Right hindlimb (tissue), 1 donor: ENCODE measurements around the gene TPSAB1.
"Not testable (repeated sequence)": the region's sequence is repeated elsewhere in the genome, so short reads cannot be mapped to it uniquely, and the experiment has no call there.

Source experiments
- DNase-seq: peaks from one replicate; pipeline ENCODE4 v3.0.0-alpha.2; 2018

Gene TPSAB1

DNA sequence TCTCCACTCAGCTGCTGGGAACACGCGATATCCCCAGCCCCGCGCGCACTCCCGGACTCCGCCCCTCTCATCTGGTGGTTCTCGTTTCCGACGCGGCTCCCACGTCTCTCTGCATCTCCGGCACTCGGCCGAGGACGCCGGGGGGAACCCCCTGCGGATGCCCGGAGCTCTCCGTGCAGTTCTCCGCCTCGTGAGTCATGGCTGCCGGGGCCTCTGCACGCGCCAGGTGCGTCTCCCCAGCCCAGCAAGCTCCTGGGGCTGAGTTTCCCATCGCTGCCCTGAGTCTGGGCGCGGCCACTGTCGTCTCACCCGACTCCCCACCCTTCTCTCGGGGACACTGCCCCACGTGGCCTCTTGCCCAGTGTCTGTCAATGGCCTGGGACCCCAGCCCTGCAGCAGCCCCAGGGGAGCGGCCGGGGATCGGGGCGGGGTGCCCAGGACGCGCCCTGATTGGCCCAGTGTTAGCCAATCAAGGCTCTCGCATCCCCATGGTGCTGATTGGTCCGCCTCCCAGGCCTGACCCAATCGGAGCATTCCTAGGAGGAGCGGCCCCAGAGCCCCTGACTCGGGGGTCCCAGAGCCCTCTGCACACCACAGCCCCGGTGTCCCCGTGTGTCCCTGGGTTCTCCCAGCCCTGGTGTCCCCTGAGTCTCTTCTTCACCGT, 13.3 kb downstream of the TPSAB1 start:
- DNase-seq: not testable (repeated sequence)

DNA sequence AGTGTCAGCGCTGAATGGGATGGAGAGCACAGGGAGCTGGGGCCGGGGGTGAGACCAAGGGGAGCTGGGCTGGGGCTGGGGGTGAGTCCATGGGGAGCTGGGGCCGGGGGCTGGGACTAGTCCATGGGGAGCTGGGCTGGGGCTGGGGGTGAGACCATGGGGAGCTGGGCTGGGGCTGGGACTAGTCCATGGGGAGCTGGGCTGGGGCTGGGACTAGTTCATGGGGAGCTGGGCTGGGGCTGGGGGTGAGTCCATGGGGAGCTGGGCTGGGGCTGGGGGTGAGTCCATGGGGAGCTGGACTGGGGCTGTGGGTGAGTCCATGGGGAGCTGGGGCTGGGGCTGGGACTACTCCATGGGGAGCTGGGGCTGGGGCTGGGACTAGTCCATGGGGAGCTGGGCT, 14.3 kb downstream of the TPSAB1 start:
- DNase-seq: not testable (repeated sequence)

DNA sequence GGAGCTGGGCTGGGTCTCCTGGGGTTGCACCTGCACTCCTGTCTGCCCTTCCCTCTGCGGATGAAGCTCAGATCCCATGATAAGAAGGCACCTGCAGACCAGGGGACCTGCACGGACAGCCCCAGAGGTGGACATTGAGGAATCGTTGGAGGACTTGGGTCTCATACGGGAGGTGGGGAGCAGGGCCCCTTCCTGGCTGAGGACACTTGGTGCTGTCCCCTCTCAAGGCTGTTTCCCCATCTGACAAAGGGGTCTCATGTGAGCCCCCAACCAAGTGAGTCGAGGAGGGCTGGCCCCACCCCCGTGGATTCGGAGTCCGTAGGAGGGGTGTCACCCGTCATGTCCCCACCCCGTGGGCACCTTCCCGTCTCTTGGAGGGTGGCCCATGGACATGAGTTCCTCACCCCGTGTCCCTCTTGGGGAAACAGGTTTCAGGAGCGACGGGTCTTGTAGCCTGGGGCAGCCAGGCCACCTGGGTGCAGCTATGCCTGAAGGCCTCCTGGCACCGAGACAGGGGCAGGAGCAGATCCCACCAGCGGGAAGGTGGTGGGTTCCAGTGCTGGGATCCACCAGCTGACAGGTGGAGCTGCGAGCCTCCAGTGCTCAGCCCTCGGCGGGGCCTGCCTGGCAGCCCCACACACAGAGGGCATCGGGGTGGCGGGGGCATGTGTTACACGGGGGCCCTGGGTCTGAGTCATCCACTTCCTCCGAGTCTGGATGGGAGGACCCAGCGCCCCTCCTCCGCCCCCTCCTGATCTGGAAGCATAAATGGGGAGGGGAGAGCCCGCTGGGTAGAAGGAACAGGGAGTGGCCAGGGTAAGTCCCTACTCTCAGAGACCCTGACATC, 15.0 kb downstream of the TPSAB1 start, which contains the start of gene TPSD1:
Gene TPSD1, plus strand, starts transcription at position 794 of the 847 bp plus-strand sequence. CDS start 212 bp downstream, outside the sequence.
- DNase-seq: not testable (repeated sequence)

DNA sequence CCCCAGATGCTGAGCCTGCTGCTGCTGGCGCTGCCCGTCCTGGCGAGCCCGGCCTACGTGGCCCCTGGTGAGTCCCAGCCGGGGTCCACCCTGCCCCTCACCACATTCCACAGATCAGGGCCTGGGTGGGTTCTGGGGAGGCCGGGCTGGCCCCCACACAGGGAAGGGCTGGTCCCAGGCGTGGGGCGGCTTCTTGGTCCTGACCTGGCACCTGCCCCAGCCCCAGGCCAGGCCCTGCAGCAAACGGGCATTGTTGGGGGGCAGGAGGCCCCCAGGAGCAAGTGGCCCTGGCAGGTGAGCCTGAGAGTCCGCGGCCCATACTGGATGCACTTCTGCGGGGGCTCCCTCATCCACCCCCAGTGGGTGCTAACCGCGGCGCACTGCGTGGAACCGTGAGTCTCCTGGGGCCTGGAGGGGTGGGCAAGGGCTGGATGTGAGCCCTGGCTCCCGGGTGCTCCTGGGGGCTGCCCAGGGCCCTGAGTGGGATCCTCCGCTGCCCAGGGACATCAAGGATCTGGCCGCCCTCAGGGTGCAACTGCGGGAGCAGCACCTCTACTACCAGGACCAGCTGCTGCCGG, 15.9 kb downstream of the TPSAB1 start:
- not testable (repeated sequence) for DNase-seq

DNA sequence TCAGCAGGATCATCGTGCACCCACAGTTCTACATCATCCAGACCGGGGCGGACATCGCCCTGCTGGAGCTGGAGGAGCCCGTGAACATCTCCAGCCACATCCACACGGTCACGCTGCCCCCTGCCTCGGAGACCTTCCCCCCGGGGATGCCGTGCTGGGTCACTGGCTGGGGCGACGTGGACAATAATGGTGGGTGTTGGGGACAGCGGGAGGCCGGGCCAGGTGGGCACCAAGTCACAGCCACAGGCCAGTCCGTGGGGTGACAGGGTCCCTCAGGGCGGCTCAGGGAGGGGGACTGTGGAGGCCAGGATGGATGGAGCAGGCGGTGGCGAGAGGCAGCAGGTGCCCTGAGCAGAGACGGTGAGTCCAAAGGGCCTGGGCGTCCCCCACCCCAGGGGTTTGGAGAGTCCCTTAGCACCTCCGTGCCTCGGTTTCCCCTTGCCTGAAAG, 16.4 kb downstream of the TPSAB1 start:
- DNase-seq: no peak

DNA sequence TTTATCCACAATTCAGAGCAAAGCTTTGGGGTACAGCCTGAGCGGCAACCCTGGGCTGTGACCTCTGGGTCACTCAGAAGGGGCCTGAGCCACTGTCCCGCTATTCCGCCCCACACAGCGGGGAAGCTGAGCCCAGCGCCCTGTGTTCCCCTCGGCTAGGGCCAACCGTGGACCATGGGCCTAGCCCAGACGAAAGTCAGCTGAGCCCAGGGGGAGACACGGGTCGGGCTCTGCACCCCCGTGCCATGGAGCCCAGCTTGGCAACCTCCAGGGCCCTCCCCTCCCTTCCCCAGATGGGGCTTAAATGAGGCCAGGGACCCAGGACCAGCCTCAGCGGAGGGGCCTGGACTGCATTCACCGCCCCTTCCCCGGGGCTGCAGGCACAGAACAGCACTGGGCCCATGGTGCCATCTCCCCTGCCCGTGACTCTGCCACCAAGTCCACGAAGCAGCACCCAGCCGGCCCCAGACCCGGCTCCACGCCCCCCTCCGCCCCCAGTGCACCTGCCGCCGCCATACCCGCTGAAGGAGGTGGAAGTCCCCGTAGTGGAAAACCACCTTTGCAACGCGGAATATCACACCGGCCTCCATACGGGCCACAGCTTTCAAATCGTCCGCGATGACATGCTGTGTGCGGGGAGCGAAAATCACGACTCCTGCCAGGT, 17.2 kb downstream of the TPSAB1 start:
- no peak for DNase-seq

DNA sequence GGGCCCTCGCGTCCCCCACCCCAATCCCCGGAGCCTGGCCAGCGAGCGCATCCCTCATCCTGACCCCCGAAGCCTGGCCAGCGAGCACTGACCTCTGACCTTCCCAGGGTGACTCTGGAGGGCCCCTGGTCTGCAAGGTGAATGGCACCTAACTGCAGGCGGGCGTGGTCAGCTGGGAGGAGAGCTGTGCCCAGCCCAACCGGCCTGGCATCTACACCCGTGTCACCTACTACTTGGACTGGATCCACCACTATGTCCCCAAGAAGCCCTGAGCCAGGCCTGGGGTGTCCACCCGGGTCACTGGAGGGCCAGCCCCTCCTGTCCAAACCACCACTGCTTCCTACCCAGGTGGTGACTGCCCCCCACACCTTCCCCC, 17.7 kb downstream of the TPSAB1 start:
- no peak for DNase-seq

DNA sequence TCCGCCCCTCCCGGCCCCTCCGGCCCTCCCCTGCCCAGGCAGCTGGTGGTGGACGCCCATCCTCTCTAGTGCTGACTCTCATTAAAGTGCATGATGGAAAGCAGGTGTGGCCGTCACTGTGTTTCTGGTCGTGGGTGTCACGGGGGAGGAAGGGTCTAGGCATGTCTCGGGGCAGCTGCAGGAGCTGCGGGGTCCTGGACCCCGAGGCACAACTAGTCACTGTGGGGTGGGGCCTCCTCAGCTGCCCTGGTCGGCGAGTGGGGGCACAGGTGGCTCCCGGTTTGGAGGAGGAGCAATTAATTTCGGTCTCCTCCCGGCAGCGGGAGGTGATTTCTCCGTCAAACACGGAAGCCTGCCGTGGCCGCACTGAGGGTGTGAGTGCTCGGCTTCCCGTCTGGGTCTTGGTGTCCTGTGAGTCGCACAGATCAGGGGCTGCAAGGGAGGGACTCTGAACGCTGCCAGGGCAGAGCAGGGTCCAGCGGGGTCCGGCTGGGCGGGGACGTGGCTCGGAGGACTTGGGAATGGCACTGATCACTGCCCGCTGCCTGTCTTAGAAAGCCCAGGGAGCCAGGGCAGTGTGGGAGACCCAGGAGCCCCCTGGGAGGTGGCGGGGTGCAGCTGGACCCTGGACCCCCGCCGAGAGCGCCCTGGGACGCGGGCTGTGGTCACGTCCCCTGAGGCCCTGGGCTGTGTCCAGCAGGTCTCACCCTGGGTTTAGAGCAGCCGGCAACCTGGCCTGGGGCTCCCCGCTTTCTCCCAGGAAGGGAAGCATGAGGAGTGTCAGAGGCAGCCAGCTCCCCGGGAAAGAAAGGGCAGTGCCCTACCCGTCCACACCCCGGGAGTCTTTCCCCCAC, 18.6 kb downstream of the TPSAB1 start:
- DNase-seq: no peak

DNA sequence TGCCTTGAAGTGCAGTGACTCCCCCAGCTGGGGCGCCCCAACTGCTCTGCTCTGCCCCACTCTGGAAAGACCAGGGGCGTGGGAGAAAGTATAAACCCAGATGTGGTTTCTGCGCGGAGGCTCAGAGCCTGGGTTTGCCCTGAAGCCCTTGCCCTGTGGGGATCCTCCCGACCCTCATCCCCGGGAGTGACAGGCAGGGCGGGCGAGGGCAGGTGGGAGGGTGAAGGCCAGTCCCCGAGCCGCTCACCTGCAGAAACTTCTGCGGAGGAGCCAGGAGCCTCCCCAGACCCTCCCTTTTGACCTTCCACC, 19.2 kb downstream of the TPSAB1 start:
- no peak for DNase-seq

DNA sequence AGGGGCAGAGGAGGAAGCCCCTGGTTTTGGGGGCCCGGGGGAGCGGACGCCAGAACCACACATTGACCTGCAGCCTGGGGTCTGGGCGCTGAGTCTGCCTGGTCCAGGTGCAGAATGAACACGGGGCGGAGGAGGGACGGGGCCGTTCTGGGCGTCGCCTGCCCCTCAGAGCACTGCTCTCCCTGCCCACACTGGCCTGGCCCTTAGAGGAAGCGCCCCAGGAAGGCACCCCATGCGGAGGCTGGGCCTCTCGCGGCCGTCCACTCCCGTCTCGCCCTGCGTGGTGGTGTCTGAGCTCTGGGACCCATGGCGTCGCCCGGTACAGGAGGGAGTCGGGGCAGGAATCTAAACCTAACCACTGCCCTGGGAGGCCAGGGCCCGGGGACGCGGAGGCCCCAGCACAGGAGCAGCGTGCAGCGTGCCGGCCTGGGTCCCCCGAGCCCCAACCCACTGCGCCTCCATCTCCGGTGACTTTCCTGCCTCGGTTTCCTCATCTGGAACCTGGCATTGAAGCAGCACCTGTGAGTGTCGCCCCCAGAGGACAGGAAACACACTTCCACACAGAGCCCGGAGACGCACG, 19.7 kb downstream of the TPSAB1 start:
- DNase-seq: no peak

DNA sequence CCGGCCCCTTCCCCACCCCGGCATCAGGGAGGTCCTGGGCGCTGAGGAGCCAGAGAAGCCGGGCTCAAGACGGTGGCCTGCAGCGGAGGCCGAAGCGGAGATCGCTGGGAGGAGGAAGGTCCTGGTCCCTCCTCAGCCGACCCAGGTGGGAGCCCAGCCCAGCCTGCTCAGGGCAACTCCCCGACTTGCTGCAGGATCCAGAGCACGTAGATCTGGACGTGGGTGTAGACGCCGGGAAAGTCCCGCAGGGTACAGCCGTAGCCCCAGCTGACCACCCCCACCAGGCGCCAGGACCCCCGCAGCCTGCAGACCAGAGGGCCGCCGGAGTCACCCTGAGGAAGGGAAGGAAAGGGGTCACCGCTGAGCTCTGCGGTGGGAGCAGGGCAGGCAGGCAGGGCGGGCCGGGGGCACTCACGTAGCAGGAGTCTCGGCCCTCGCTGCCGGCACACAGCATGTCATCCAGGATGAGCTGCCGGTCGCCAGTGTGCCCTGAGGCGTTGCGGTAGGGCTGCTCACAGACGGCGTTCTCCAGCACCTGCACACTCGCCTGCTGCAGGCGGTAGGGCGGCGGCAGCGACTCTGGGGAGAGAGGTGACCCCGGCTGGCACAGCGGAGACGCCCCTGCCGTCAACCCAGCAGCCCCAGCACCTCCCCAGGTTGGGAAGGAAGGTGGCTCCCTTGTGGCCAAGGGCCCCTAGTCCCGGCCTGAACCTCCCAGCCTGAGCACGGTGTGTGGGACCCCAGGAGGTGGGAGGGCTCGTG, 20.8 kb downstream of the TPSAB1 start:
- DNase-seq: no peak

DNA sequence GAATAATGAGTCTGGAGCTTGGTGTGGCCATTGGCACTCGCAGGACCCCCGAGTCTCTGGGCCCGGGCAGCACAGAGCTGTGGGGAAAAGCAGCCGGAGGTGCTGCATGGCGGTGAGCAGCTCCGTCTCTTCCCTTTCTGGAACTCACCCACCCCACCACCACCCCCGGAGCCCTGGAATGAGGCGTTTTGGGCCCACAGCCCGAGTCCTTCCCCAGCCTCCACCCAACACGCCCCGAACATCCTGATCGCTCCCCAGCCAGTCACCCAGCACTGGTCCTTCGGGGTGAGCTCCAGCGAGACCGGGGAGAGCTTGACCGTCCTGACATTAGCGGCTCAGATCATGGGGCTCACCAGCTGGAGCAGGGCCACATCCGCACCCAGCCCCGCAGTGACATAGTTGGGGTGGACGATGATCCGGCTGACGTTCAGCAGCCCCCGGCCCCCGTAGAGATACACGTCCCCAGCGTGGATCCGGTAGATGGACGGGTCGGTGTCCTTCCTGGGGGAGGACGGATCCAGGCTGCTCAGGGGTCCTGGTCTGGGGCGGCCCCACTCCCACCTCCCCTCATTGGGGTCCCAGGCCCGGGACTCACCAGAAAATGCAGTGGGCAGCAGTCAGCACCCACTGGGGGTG, 21.8 kb downstream of the TPSAB1 start:
- no peak for DNase-seq

DNA sequence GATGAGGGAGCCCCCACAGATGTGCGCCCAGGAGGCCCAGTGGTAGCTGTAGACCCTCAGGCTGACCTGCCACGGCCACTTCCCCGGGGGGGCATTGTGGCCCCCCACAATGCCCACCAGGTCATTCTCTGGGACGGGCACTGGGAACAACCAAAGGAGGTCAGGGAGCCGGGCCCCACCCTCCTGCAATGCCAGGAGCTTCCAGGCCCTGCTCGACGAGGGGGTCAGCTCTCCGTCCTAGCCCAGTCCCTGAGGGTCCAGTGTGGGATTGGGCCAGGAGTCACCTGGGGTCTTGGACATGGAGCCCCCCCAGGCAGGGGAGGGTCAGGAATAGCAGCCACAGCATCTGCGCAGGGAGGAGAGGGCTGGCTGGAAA, 22.3 kb downstream of the TPSAB1 start:
- DNase-seq: no peak

DNA sequence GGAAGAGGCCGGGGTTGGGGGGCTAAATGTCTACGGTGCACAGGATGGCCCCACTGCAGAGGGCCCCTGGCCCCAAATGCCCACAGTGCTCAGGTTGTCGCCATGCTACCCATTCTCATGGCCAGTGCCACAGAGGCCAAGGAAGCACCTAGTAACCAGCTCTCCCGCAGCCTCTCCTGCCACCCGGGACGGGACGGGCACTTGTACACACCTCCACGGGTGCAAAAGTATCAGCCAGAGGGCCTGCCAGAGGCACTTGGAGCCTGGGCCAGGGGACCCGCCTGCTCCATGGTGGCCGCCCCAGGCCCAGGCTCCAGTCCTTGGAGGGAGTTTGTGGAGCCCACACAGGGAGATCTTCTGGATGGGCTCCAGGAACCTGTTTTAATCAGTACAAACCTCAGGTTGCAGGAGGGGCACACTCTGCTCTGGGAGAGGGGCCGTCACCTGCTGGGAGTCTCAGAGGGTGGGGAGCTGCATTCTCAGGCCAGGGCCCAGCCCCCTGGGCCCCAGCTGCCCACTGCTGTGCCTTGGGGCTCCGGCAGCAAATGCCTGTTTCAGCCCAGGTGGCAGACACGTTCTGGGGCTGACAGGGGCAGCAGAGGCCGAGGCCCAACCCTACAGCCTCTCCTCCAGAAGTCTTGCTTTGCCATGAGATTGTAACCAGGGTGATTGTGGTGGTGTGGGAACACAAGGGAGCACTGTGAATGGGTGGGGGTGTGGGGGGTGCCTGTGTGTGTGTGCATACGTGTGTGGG, 23.3 kb downstream of the TPSAB1 start:
- DNase-seq: no peak

DNA sequence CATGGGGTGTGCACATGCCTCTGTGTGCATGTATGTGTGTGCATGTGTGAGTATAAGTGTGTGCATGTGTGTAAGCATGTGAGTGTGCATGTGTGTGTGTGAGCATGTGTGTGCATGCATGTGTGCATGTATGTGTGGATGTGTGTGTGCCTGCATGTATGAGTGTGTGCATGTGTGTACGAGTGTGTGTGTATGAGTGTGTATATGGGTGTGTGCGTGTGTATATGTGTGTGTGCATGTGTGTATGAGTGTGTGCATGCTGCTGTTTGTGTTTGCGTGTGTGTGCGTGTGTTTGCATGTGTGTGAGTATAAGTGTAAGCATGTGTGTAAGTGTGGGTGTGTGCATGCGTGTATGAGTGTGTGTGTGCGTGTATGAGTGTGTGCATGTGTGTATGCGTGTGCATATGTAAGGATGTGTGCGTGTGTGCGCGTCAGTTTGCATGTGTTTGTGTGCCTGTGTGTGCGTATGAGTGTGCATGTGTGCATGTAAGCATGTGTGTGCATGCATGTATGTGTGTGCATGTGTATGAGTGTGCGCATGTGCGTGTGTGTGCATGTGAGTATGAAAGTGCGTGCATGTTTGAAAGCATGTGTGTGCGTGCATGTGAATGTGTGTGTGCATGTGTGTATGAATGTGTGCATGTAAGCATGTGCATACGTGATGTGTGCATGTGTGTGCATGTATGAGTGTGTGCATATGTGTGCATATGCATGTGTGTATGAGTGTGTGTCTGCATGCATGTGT, 24.0 kb downstream of the TPSAB1 start:
- no peak for DNase-seq

DNA sequence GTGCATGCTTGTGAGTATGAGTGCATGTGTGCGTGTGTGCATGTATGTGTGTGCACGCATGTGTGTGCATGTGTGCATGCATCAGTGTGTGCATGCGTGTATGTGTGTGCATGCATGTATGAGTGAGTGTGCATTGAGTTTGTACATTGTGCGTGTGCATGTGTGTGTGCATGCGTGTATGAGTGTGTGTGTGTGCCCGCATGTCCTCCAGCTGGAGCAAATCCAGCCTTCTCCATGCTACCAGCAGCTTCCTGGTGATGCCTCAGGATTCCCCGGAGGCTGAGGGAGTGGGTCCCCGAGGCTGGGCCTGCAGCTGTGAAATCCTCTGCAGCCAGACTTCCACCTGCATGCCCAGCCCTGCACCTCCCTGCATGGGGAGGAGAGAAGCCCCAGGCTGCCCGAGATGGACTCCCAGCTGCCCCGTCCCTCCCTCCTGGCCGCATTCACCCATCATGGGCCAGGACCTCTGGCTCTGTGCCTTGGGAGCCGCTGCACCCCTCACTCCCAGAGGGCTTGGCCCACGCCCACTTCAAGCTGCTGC, 24.7 kb downstream of the TPSAB1 start:
- no peak for DNase-seq

DNA sequence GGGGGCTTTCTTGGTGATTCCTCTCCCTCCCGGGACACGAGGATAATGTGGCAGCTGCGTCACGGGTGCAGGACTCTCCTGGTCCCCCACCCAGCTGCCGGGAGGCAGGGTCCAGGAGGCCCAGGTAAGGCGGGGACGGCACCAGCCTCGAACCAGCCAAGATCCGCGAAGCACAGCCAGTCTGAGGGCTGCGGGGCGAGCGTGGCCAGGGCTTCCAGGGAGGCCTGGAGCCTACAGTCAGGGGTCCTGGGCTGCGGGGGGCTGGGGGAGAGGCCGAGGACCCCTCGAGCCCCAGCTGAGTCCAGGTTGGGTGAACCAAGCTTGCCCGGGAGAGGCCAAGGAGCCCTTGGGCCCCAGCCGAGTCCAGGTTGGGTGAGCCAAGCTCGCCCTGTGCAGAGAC, 25.3 kb downstream of the TPSAB1 start:
- DNase-seq: no peak

DNA sequence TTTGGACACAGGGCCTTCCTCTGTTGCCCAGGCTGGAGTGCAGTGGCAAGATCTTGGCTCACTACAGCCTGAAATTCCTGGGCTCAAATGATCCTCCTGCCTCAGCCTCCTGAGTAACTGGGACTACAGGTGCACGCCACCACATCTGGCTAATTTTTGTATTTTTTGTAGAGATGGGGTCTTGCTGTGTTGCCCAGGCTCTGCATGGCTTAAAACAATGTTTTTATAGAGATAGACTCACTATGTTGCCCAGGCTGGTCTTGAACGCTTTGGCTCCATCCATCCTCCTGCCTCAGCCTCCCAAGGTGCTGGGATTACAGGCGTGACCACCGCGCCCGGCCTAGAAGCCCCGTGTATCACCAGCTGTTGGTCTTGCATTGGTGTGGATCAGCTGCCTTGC, 28.9 kb downstream of the TPSAB1 start:
- not testable (repeated sequence) for DNase-seq

DNA sequence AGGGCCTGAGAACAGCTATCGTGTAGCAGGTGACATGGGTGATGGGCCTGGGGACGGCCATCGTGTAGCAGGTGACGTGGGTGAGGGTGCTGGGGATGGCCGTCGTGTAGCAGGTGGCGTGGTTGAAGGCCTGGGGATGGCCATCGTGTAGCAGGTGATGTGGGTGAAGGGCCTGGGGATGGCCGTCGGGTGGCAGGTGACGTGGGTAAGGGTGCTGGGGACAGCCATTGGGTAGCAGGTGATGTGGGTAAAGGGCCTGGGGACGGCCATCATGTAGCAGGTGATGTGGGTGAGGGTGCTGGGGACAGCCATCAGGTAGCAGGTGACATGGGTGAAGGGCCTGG, 30.8 kb downstream of the TPSAB1 start:
- no peak for DNase-seq
